GM12865 (cell line): ENCODE results near the gene KCNK17.

Experiments
- DNase-seq: peaks from one replicate; pipeline ENCODE4 v3.0.0; 2010; ENCODE audit warnings: low read depth
- H3K4me3 ChIP-seq: 2 replicates; pipeline ENCODE4 v1.5.1; 2011; ENCODE audit warnings: mild to moderate bottlenecking, low read depth, low read length, control low read depth
- TF ChIP-seq, protein P1 (sequence below): IDR thresholded peaks from 2 replicates; pipeline ENCODE4 v1.5.1; 2011; ENCODE audit warnings: low read length, control low read depth, low read depth, inconsistent platforms; ENCODE audit not compliant: insufficient read depth; ENCODE audit errors: missing control alignments

Gene KCNK17

GRCh38 chr6:39303425-39304153, 10.6 kb downstream of the KCNK17 start:
- no peak for DNase-seq
- TF ChIP-seq, protein P1, sequence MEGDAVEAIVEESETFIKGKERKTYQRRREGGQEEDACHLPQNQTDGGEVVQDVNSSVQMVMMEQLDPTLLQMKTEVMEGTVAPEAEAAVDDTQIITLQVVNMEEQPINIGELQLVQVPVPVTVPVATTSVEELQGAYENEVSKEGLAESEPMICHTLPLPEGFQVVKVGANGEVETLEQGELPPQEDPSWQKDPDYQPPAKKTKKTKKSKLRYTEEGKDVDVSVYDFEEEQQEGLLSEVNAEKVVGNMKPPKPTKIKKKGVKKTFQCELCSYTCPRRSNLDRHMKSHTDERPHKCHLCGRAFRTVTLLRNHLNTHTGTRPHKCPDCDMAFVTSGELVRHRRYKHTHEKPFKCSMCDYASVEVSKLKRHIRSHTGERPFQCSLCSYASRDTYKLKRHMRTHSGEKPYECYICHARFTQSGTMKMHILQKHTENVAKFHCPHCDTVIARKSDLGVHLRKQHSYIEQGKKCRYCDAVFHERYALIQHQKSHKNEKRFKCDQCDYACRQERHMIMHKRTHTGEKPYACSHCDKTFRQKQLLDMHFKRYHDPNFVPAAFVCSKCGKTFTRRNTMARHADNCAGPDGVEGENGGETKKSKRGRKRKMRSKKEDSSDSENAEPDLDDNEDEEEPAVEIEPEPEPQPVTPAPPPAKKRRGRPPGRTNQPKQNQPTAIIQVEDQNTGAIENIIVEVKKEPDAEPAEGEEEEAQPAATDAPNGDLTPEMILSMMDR: no peak
- H3K4me3 ChIP-seq: no peak overlapping the region

GRCh38 chr6:39302669-39303424, 11.4 kb downstream of the KCNK17 start:
- no peak overlapping the region for H3K4me3 ChIP-seq
- TF ChIP-seq, protein P1: peak; percentile 88
- DNase-seq: peak; percentile 85

DNA sequence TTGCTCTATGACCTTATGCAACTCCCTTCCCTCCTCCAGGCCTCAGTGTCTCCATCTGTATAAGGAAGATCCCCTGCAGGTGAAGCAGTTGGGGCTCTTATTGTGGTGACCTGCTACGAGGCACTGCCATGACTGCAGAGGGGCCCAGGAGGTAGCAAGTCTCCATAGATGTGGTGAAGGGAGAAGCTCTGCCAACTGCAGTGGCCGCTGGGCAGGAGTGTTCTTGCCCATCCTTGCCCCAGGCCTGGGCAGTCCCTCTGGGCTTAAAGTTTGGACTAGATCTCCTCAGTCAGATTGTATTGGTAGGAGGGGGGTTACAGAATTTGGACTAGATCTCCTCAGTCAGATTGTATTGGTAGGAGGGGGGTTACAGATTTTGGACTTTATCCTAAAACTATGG, 12.2 kb downstream of the KCNK17 start:
- no peak overlapping the region for H3K4me3 ChIP-seq
- TF ChIP-seq, protein P1: no peak
- DNase-seq: no peak

GRCh38 chr6:39301606-39302005, 12.6 kb downstream of the KCNK17 start:
- peak; percentile 31 for DNase-seq
- TF ChIP-seq, protein P1: peak; percentile 57
- H3K4me3 ChIP-seq: no peak overlapping the region

DNA sequence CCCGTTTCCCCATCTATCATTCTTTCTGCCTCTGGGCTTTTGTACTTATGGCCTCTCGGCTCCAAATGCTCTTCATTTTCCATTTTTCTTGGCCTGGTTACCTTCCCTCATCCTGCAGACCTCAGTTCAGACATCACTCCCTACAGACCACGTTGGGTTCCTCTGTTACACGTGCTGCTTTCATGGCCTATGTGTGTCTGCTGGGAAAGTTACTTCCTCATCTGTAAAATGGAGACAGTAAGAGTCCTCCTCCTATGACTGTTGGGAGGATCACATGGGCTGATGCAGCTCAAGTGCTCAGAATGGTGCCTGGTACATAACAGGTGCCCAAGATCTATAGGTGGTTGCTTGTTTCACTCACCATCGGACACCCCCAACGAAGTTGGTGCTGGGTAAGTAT, 13.5 kb downstream of the KCNK17 start:
- DNase-seq: no peak
- TF ChIP-seq, protein P1: no peak
- no peak overlapping the region for H3K4me3 ChIP-seq

- no peak overlapping the region for H3K4me3 ChIP-seq
- TF ChIP-seq, protein P1: no peak
- no peak for DNase-seq
These were observed 16.2 kb downstream of the KCNK17 start for GRCh38 chr6:39298061-39298460.
